ENCODE data around the gene TMEM97. TPM values are rescaled to one million over a fixed set of nuclear protein-coding genes. Genes with fewer than 3 reads are reported as not detected.
A peak's percentile ranks its signal among the peaks of the same experiment; 100 is the strongest.

The TMEM97 gene
- total RNA-seq, 3 donors from 2014 or later, result 14.3 to 25.1 (median 18.1) TPM

DNA sequence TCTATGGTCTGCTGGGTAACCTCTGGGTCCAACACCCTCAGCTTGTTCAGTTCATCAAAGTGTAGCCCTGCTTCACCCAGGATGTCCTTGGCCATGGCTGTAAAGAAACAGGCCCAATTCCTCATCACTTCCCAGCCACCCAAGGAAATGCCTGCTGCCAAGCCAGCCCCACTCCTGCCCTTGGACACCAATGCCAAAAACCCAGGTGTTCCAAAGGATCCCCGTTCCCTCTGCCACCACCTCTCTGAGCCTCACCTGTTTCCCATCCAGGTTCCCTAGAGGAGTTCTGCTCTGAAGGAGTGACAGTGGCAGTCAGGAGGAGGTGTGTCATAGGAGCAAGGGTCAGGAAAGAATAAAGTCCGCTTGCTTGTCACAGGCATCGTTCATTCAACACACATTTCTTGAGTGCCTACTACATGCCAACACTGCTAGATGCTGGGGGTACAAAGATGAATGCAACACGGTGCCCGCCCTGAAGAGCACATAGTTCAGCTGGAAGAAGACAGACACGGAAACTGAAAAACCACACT lies 13.0 kb downstream of the TMEM97 start:
- peaks cover 23% of the 10 kb centered on the region for H3K4me1 ChIP-seq (ENCODE audit: low read depth)
- DNase-seq (no peak), ATAC-seq (no peak)
- H3K4me3 ChIP-seq, result no peak overlapping the region
- TF ChIP-seq, protein P1, sequence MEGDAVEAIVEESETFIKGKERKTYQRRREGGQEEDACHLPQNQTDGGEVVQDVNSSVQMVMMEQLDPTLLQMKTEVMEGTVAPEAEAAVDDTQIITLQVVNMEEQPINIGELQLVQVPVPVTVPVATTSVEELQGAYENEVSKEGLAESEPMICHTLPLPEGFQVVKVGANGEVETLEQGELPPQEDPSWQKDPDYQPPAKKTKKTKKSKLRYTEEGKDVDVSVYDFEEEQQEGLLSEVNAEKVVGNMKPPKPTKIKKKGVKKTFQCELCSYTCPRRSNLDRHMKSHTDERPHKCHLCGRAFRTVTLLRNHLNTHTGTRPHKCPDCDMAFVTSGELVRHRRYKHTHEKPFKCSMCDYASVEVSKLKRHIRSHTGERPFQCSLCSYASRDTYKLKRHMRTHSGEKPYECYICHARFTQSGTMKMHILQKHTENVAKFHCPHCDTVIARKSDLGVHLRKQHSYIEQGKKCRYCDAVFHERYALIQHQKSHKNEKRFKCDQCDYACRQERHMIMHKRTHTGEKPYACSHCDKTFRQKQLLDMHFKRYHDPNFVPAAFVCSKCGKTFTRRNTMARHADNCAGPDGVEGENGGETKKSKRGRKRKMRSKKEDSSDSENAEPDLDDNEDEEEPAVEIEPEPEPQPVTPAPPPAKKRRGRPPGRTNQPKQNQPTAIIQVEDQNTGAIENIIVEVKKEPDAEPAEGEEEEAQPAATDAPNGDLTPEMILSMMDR (IDR thresholded peaks at IDR 0.05), result no peak
- H3K9me3 ChIP-seq, result no peaks in the 10 kb centered on the region
- peaks cover 4% of the 10 kb centered on the region for H3K36me3 ChIP-seq (ENCODE audit: low read depth)
- intact Hi-C loops (cut with DNase I, micrococcal nuclease), result no loop called here

DNA sequence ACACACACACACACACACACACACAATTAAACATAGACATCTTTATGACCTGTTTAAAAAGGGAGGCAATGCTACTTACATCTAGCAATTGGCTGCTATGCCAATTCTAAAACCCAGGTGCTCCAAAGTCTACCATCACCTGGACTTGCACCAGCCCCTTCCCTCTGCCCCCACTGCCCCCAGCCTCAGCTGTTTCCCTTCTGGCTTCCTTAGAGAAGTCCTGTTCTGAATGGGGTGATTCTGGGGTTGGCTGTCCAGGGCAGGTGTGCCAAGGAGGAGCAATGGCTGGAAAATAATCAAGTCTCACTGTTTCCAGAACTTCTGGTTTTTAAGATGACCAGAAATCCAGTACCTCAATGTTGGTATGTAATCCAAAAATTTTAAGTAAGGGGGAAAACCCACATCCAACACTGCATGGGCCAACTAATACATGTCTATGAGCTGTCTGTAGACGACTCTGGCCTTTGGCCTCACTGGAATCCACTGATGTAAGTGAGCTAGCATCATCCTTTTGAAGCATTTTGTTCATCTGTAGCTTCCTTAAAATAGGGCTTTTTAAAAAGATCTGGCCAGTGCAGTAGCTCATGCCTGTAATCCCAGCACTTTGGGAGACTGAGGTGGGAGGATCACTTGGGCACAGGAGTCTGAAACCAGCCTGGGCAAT lies 14.2 kb downstream of the TMEM97 start:
- DNase-seq, result no peak

DNA sequence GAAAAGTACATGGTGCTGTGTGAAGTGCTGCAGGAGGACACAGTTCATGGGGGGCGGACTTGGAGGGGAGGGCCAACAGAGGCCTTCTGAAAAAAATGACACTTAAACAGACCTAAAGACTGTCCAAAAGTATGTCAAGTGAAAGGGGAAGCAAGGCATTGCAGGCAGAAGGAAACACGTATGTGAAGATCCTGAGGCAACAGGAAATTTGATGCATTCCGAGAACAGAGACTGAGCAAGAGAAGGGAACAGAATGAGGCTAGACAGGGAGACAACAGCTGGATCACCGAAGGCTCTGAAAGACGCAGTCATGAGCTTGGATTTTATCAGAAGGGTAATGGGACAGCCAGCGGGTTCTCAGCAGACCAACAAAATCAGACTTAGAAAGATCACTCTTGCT lies 15.2 kb downstream of the TMEM97 start:
- H3K36me3 ChIP-seq (ENCODE audit: low read depth), result peaks cover 4% of the 10 kb centered on the region
- no peak for DNase-seq
- ATAC-seq, result no peak
- peaks cover 23% of the 10 kb centered on the region for H3K4me1 ChIP-seq (ENCODE audit: low read depth)
- TF ChIP-seq, protein P1 (IDR thresholded peaks at IDR 0.05), result no peak
- no peak overlapping the region for H3K4me3 ChIP-seq
- intact Hi-C loops (cut with DNase I, micrococcal nuclease), result no loop called here
- no peaks in the 10 kb centered on the region for H3K9me3 ChIP-seq

More for the DNA sequence above, 14.2 kb downstream of the TMEM97 start:
- TF ChIP-seq, protein P1 (IDR thresholded peaks at IDR 0.05), result no peak
- peaks cover 23% of the 10 kb centered on the region for H3K4me1 ChIP-seq (ENCODE audit: low read depth)
- no peak for ATAC-seq
- intact Hi-C loops (cut with DNase I, micrococcal nuclease), result no loop called here
- H3K36me3 ChIP-seq (ENCODE audit: low read depth), result peaks cover 4% of the 10 kb centered on the region
- H3K9me3 ChIP-seq, result no peaks in the 10 kb centered on the region
- H3K4me3 ChIP-seq, result no peak overlapping the region

DNA sequence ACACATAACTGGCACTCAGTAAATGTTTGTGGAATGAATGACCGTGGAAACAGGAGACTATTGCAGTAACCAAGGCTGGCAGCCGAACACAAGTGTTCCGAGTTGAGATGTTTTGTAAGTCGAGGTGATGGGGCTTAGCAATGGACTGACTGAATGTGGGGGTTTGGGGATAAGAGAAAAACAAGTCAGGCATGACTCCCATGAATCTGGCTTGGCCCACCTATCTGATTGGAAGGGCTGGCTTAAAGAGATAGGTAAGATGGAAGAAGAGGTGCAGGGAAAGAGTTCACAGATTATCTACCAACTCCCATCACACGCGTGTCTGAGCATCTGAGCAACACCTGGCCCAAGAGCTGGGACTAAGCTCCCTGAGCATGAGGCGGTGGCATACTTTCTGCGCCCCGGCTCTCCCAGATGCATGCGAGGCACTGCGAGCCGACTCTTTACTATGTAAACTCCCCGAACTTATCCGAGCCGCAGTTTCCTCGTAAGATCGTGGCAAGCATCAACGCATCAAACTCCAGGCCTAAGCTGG lies 15.7 kb downstream of the TMEM97 start:
- TF ChIP-seq, protein P1 (IDR thresholded peaks at IDR 0.05), result no peak
- H3K4me1 ChIP-seq (ENCODE audit: low read depth), result peaks cover 23% of the 10 kb centered on the region
- peak in 1 of 3 donors; percentile 34 for DNase-seq
- H3K36me3 ChIP-seq (ENCODE audit: low read depth), result peaks cover 4% of the 10 kb centered on the region
- intact Hi-C loops (cut with DNase I, micrococcal nuclease), result no loop called here
- peak overlapping the region; percentile 84 for H3K4me3 ChIP-seq
- H3K9me3 ChIP-seq, result no peaks in the 10 kb centered on the region
- peak; percentile 3 for ATAC-seq

DNA sequence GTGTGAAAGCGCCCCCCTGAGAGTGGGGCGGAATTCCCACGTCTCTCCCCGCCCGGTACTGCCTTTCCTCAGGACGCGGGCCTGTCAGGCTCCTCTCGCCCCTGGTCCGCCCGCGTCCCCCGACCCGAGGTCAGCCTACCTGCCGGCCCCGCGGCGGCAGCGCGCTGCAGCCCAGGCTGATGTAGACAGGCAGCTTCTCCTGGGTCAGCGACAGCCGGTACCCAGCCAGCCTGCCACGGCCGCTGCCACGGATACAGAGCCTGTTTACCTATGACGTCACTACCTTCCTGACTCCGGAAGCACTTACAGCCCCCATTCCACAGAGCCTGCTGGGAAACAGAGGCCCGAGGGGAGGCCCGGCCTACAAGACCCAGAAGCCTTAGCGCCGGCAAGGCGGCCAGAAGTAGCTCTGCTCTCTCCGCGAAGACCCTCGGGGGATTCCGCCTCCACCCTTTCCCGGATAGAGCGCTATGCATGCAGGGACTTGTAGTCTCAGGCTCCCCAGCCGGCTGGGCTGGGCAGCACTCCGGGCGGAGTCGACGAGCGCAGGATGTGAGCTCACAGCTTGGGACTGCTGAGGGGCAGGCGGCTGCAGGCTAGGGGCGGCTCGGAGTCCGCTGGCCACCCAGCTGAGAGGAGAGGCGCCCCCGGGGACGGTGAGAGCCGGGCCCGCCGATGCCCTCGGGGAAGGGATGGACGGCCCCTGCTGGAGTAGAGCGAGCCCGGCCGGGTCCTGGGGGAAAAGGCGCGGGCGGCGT lies 16.4 kb downstream of the TMEM97 start, which contains the start of the genes IFT20 and TNFAIP1:
TSS of gene IFT20 (minus strand) at position 272 of the 758 bp plus-strand sequence. CDS start 3,487 bp downstream, outside the sequence.
TSS of gene TNFAIP1 (plus strand) at position 561 of the 758 bp plus-strand sequence. CDS start 3,761 bp downstream, outside the sequence.
- intact Hi-C loops (cut with DNase I, micrococcal nuclease), result no loop called here

More for the DNA sequence above, 16.4 kb downstream of the TMEM97 start, which contains the start of the genes IFT20 and TNFAIP1:
- TF ChIP-seq, protein P1 (IDR thresholded peaks at IDR 0.05), result no peak
- peak; percentile 97 to 100 (median 98) for DNase-seq
- peak; percentile 97 for ATAC-seq
- Histone ChIP-seq H3K9me3 (no peaks in the 10 kb centered on the region), H3K4me3 (peak within 1 kb of the TSS; percentile 84), H3K36me3 (ENCODE audit: low read depth) (peaks cover 4% of the 10 kb centered on the region), H3K4me1 (ENCODE audit: low read depth) (peaks cover 23% of the 10 kb centered on the region)

Data from mucosa of descending colon (tissue), 3 donors.